Measurements from ENCODE around the gene OR4B1.
A peak's percentile ranks its signal among the peaks of the same experiment; 100 is the strongest.

- peak; percentile 13; the same call in 1 of the 2 replicates for TF ChIP-seq CTCF (IDR thresholded peaks at IDR 0.05)
- TF ChIP-seq SIN3A (IDR thresholded peaks at IDR 0.05; ENCODE audit: borderline replicate concordance, insufficient read depth, low read depth, low read length) = no peak
- TF ChIP-seq REST (IDR thresholded peaks at IDR 0.05; ENCODE audit: insufficient read depth in 1 of 2, low read depth in 2 of 2, low read length in 1 of 2) = no peak
Observed at GRCh38 chr11:48184452-48184851, 32.2 kb upstream of the OR4B1 start.

Data from Panc1 (cell line).